GM18858 (cell line): ENCODE measurements around the gene SSUH2.

ENCODE experiments used
- ATAC-seq: cut with Tn5 transposase; IDR thresholded peaks from one replicate; pipeline ENCODE4 v1.9.1; 2021; ENCODE audit not compliant: unreplicated experiment

The SSUH2 gene

DNA sequence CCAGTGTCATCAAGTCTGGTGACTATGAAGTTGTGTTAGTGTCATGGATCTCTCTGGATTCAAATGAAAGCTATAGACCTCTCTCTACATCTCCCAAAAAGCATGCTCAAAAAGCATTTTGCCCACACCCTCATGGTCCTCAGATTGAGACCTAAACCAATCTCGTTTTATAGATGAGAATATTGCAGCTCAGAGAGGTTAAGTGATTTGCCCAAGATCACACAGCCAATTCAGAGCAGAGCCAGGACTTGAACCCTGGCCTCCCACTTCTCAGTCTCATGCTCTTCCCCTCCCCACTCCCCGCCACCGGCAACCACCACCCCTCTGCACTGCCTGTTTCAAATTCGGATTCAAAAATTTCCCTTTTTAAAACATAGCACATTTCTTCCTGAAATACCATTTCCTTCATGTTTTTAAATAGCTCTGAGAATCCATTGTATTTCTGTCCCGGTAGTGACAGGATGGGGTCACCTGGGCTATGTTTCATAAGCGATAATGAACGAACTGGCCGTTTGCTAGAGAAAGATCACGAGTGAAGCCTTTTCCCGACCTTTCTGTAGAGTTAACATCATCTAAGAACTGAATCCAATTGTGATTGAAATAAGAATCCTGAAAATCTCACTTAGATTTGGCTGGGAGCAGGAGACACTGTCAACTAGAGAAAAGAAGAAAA lies 769 bp downstream of the SSUH2 start:
- no peak for ATAC-seq

DNA sequence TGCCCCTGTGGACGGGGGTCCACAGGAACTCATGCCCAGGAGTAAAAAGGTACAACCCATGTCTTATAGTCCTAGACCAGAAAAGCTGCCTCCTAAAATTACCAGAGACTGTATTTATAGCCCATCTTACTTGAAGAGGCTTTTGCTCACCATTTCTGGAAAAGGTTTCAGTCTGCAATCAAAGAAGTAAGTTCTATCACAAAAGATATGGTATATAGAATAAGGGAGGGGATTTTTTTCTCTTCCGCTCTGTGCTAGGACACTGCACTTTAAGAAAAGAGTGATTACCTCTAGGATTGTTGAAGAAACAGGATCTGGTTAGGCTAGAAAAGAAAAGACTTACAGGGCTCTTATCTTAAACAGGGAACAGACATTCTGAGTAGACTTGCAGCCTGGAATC lies 2.6 kb downstream of the SSUH2 start:
- ATAC-seq, result no peak

DNA sequence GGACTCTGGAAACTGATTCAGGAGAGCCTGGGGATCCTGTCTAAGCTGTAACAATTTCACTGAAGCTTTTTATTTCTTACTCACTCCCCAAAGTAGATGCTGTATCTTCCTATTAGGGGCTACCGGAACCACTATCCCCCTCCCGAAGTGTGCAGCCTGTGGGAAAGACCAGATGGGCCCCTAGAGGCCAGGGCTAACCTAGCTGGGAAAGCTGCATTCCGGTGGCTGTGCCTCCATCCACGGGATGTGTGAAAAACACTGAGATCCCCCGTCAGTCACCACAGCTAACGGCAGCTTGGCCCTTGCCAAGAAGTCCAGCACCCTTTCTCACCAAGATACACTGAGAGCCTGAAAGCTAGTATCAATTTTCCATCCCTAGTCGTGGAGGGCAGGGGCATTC lies 3.1 kb downstream of the SSUH2 start:
- ATAC-seq, result no peak

DNA sequence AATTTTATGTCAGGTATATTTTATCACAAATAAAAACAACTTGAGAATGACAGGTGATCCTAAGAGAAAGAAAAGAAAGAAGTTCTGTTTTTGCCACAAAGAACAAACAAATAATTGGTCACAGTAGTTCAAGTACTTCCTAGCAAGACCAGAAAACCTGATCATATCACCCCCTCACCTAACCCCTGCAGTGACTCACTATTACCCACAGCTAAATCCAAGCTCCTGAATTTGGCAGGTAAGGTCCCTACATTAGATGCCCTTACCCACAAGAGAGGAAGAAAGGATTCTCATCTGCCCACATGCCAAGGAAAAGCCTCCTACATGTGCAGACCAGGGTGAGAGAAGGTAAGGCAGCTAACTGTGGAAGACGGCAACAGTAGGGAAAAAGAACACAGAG lies 4.4 kb downstream of the SSUH2 start:
- ATAC-seq, result no peak

DNA sequence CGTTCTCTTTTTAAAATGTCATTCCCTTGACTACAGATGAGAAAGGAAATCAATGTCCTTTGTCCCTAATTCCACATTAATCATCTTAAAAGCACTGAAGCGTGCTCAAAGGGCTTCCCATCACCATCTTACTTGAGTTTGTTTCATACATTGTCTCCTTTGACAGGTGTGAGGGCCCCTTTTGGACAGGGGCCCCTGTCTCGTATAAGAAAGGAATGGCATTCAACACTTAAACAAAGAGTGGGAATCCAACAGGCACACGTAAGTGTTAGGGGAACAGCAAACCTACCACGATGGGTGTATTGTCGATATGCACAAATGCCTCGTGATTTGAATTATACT lies 5.0 kb downstream of the SSUH2 start:
- ATAC-seq, result no peak

DNA sequence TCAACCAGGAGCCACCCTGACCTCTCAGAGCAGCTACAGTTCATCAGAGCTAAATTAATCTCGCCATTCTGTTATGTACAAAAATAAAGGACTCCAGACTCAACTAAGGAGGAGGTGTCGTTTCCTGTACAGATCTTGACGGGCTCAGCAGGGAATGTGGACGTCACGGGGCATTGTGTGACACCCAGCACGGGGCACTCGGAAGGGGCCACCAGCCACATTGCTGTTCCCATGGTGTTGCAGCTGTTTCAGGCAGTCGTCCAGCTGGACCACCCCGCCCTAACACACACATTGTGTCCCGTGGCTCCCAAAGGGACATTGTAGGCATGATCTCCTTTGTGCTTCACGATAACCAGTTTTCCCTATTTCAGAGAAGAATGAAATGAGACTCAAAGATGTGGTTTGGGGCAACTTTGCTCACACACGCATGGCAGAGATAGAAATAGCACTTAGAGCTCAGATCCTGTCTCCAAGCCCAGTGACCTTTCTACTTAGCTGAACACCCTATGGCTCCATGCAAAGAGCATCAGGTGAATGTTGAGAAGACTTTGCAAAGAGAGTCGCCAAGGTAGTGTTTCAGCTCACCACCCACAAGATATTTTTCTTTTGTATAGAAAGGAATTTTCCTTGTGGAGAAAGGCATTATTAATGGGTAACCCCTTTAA lies 5.5 kb downstream of the SSUH2 start:
- no peak for ATAC-seq

DNA sequence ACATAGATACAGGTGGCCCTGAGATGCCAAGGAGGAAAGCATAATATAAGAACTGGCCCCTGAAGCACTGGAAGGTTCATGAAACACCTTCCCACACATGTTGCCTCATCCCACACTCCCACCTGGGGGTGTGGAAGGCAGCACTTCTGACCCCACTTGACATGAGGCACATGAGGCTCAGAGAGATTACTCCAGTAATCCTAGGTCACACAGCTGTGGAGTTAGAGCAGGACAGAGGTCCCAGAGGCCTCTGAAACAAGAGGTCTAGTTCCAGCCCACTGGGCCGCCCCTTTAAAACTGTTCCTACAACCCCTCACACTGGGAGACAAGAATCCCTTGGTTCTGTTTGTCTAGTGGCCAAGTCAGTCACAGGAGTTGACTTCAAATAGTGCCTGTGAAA lies 7.2 kb downstream of the SSUH2 start:
- no peak for ATAC-seq

DNA sequence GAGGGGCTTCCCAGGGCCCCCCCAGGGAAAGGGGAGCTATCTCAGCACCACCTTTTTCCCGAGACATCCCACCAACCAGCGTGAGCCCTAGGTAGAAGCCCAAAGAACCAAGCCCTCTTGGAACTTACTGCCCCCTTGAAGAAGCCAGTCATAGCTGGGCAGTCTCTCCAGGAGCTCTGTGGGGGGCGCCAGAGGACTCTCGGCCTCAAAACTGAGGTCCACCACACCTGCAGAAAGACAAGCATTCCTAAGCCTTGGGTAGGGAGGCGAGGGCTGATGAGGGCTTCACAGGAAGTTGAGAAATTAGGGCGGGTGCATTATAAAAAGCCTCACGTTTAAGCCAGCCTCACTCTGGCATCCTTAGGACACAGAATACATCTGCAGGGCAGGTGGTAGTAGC lies 9.0 kb downstream of the SSUH2 start:
- ATAC-seq, result no peak

DNA sequence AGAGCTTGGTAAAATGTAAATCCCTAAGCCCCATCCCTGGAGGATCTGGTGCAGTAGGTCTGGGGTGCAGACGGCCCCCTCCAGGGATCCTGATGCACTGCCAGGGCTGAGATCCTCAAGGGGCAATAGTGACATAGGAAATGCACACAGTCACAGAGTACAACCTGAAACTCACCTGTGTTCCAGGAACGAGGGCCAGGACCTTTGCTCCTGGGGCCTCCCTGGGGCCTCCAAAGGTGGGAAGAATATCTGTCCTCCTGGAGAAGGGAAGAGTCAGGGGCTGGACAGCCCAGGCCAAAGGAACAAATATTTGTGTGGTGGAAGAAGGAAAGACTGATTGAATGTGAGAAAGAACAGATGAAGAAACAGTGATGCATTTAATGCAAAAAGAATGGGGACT lies 9.5 kb downstream of the SSUH2 start:
- ATAC-seq, result no peak

DNA sequence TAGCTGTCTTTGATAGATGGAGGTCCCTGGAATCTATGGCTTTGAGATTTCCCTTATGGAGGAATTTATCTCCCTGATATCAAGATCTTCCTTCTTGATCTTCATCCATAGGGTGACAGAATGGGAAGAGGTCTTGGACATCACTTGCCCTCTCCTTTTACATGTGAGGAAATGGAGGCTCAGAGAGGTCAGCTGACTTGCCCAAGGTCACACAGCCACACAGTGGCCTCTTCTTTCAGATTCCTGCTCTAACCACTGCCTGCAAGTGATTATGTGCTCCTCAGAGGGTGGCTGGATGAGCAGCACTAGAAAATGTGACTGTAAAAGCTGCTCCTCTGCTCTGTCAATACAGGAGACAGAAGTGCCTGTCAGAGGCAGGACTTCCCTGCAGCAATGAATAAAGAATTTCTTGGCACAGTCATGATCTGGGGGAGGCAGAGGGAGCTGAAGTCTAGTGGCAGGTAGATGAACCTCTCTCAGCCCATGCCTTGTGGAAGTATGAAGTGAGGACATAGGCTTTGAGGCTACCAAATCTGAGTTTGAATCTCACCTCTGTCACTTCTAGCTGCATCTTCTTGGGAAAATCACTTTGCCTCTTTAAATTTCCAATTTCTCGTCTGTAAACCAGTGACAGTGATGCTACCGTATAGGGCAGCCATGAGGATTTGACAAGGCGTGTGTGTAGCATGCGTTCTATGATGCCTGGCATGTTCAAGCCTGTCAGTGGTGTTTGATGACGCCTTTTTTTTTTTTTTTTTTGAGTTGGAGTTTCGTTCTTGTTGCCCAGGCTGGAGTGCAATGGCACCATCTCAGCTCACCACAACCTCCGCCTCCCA lies 12.0 kb downstream of the SSUH2 start:
- ATAC-seq, result no peak

DNA sequence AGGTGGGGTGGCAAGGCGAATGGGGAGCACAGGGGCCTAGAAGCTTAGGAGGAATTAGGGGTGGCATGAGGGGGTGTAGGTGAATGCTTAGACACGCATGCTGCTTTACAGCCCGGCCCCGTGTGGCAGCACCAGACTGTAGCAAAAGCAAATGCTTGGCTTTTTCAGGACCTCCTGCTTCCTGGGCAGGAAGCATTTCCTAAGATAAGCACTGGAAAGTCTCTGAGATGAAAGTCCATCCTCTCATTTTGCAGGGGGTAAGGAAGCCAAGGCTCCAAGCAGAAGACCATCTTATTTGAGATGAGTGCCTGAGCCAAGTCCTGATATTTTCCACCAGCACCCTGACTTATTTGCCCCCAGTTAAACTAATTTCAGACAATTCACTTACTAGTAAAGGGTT lies 12.9 kb downstream of the SSUH2 start:
- no peak for ATAC-seq

DNA sequence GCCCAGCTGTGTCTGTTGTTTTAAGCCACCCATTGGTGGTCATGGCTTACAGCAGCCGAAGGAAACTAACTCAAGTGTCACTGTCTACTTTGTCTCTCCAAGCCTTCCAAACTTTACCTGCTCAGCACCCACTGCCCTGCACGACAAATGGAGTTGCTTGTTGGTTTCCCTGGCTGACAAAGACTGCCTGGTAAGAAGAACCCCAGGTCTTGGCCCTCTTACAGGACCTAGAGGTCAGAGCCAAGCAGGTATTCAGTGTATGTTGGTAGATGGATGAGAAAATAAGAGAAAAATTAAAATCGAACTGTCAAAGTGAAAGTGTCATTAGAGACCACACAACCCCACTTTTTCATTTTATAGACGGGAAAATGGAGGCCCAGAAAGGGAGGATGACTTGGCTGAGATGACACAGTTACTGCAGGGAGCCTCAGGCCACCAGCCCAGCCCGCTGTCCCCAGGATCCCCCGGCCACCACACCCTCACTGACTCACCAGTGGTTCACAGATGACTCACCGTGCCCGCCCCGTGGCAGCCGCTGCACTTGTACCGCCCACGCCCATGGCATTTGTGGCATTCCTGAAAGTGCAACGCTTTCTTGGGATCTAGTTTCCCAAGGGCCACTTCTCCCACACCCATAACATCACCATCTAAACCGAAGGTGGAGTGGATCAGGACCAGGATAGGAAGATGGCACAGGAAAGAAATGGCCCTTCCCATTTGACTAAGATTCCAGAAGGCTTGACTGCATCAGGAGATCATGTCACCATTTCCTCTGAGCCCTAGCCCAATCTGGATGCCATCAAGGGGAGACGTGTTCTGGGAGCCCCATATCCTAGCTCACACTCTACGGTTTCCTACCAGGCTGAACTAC lies 15.2 kb downstream of the SSUH2 start:
- peak; percentile 73 for ATAC-seq

DNA sequence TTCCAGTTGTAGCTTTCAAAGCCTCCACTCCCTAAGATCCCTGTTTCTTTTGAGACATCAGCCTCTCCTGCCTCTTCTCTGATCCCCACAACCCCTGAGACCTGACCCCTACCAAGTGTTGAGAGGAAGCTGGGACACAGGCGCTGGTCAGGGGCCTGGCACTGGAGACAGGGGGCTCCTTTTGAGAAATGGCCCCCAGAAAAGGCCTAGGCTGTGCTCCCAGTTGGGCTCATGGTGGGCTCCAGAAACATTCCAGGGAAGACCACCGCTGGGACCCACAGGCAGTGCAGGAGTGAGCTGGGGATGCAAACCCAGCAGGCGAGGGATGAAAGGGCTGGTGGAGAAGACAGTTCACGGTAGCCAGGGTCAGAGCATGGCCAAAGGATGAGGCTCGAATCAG lies 16.6 kb downstream of the SSUH2 start:
- no peak for ATAC-seq

DNA sequence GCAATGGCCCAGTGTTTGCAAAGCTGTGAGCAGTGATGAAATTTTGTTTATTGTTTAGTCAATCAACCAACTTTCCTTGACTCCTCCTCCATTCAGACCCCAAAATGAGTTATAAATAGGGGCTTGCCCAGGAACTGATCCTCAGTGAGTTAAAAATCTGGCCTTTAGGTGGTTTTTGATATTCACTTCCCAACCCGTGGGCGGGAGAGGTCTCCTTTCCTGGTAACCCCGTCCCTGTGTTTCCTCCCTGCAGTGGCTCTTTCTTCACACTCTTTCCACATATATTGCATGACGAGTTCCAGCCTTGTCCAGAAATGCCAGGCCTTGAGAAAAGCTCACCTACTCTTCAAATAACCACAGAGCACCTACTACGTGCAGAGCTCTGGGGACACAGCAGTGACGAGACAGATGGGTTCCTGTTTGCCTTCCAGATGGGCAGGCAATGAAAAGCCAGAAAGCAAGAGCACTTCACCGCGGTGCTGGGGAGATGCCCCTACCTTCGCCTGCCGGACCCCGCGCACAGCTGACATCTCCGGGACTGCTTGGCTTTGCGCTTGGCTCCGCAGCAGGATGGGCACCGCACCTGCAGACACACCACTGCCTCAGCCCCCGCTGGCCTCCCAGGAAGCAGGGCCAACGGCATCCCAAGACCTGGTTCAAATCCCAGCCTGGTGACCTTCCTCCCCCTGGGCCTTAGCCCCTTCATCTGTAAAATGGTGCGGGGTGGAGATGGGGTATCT lies 17.2 kb downstream of the SSUH2 start:
- ATAC-seq, result no peak

DNA sequence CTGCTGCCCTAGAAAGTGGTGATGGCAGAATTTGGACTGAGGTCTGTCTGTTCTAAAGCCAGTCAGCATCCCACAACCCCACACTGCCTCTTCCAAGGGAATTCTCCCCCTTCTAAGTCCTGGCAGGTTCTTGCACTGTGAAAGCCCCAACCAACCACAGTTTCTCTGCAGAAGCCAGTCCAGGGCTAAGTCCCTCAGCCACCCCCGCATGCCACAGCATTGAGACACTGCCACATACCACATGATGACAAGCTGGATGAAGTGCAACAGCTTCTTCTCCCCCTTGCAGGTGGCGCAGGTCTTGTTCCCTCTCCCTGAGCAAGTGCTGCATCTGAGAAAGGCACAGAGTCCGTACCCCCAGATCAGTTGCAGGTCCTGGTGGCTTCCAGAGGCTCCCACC lies 18.6 kb downstream of the SSUH2 start:
- no peak for ATAC-seq

DNA sequence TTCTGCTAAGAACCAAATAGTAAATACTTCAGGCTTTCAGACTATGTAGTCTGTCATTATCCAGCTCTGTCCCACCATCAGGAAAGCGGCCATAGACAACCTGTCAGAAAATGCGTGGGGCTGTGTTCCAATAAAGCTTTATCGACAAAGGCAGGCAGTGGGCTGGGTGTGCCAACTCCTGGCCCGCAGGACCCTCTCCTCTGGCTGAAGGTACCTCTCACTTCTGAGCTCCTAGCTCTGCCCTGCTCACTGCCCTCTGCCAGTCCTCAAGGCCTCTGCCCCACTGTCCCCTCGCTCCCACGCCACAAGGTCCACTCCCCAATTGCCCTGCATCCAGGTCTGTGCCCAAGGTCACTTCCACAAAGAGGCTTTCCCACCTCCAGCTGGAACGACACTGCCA lies 20.0 kb downstream of the SSUH2 start:
- no peak for ATAC-seq

DNA sequence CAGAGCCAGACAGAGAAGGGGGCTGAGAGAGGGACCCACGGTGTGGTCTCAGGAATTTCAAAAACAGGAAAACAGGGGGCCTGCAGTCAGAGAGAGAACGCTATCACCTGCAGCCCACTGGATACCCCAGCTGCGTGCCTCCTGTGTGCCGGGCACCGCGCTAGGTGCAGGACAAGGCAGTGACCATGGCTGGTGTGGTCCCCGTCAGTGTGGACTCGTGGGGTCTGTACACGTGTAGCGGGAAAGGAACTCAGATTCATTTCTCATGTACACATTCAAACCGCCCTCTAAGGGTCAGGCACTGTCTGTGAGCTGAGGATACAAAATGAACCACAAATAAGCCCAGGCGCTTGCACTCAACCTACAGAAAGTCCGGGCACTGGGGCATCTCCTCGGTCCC lies 20.9 kb downstream of the SSUH2 start:
- no peak for ATAC-seq

DNA sequence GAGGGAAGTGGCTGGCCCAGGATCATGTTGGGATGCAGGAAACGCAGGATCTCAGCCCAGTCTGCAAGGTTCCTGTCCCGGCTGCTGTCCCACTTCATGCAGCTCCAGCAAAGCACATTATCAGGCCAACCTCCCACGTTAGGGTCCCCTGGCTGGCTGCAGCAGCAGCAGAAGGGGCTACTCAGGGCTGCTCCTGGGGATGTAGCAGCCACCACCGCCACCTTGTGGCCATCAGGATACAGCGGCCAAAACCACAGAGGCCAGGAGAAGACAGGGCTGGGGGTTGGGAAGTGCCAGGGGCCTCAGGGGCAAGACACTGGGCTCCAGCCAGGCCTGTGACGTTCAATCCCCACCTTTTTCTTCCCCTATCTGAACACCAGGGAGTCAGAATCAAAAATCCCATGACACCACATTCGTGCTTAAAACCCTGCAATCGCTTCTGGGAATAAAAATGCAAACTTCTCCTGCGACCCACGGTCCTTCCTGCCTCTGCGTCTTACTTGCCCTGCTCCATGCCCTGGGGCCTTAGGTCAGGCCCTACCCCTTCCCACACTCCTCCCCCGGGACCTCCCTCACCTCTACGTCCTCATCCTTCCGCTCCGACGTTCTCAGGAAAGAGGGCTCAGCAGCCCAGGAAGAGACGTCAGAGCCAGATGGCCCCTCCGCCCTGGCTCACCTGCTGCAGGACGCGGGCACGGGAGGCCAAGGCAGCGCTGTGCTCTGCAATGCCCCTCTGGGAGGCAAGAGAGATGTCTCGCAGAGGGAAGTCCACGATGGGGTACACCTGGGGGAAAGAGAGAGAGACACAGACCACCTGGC lies 21.5 kb downstream of the SSUH2 start:
- peak; percentile 86 for ATAC-seq

DNA sequence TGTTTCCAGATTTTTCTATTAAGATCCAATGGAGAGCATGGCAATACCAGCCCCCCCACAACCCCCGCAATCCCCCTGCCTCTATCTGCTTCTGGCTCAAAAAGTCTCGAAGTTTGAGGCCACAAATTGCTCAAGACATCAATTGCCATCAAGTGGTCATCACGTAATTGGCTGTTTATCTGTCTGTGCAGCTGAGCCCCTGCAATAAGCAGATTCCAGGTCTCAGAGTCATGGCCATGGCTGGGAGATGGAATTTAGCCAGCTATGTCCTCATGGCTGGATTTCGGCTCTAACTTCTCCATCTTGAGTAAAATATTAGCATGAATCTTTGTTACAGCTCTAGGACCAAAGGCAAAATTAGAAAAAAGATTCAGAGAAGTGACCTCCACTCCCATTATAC lies 22.7 kb downstream of the SSUH2 start:
- no peak for ATAC-seq

DNA sequence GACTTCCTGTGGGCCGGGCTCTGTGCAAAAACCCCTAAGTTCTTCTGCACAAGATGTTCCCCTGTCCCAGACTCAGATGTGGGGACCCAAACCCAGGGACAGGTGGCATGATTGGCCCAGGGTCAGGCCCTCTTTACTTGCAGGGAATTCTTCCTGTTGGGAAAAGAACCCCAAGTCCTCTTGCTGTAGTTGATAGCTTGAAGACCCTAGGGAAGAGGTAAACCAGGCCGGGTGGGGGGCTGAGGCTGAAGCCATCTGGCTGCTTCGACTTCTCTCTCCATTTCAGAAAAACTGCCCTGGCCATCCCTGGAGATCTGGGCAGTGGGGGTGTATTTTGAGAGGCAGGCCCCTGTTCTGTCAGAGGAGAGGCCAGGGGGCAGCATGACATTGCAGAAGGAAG lies 23.5 kb downstream of the SSUH2 start:
- no peak for ATAC-seq
